ENCODE results near the gene ANTXR2.

Gene ANTXR2

DNA sequence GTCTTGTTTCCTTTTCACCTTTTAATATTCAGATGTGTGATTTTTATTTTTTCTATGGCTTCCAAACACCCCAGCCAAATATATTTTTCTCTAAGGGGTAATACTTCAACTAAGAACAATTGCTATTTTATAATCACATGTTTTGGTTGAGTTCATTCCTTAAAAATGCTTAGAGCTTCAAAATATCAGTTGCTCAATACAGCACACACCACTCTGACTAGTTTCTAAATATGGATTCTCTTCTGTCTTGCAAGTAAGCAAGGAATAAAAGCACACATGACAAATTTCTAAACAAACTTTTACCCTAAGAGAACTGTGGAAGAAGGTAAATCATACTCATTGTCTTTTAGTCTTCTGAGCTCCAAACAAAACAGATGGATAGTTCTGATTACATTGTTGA lies 27.2 kb downstream of the ANTXR2 start:
- TF ChIP-seq YY1 (IDR thresholded peaks at IDR 0.05; ENCODE audit: low read depth) (no peak), ZBTB7A (IDR thresholded peaks at IDR 0.05; ENCODE audit: low read depth) (no peak)
- TF ChIP-seq, protein P1, sequence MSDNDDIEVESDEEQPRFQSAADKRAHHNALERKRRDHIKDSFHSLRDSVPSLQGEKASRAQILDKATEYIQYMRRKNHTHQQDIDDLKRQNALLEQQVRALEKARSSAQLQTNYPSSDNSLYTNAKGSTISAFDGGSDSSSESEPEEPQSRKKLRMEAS (IDR thresholded peaks at IDR 0.05) = no peak

DNA sequence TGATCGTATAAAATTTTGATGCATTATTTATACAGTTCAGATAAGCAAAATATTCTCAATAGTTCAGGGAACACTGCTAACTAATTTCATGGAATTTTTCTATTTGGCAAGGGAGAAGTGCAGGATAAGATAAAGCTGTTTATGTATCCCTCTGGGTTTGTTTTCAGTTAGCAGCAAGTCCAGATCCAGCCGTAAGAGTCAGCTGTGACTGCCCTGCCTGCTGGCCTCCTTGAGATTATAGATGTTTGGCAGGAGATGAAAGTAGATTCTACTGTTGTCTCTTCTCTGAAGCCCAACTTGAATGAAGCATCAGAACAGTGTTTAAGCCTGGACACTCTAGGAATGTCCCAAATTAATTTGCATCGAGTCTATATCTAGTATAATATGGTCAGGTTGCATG lies 29.5 kb downstream of the ANTXR2 start:
- TF ChIP-seq, protein P2, sequence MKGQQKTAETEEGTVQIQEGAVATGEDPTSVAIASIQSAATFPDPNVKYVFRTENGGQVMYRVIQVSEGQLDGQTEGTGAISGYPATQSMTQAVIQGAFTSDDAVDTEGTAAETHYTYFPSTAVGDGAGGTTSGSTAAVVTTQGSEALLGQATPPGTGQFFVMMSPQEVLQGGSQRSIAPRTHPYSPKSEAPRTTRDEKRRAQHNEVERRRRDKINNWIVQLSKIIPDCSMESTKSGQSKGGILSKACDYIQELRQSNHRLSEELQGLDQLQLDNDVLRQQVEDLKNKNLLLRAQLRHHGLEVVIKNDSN (IDR thresholded peaks at IDR 0.05) = no peak
- TF ChIP-seq CEBPB (IDR thresholded peaks at IDR 0.05) (no peak), EGR1 (IDR thresholded peaks at IDR 0.05) (no peak), FOXM1 (IDR thresholded peaks at IDR 0.05; ENCODE audit: borderline replicate concordance, low read depth) (no peak), ZBTB7A (IDR thresholded peaks at IDR 0.05; ENCODE audit: low read depth) (no peak), EP300 (IDR thresholded peaks at IDR 0.05; ENCODE audit: borderline replicate concordance) (no peak), TCF12 (IDR thresholded peaks at IDR 0.05; ENCODE audit: low read depth) (no peak), TEAD4 (IDR thresholded peaks at IDR 0.05) (no peak), RAD21 (IDR thresholded peaks at IDR 0.05; ENCODE audit: low read depth) (no peak), NFIC (IDR thresholded peaks at IDR 0.05) (no peak), CREB1 (IDR thresholded peaks at IDR 0.05; ENCODE audit: low read depth) (no peak), TAF1 (IDR thresholded peaks at IDR 0.05; ENCODE audit: low read depth) (no peak), YY1 (IDR thresholded peaks at IDR 0.05; ENCODE audit: low read depth) (no peak)
- TF ChIP-seq, protein P3, sequence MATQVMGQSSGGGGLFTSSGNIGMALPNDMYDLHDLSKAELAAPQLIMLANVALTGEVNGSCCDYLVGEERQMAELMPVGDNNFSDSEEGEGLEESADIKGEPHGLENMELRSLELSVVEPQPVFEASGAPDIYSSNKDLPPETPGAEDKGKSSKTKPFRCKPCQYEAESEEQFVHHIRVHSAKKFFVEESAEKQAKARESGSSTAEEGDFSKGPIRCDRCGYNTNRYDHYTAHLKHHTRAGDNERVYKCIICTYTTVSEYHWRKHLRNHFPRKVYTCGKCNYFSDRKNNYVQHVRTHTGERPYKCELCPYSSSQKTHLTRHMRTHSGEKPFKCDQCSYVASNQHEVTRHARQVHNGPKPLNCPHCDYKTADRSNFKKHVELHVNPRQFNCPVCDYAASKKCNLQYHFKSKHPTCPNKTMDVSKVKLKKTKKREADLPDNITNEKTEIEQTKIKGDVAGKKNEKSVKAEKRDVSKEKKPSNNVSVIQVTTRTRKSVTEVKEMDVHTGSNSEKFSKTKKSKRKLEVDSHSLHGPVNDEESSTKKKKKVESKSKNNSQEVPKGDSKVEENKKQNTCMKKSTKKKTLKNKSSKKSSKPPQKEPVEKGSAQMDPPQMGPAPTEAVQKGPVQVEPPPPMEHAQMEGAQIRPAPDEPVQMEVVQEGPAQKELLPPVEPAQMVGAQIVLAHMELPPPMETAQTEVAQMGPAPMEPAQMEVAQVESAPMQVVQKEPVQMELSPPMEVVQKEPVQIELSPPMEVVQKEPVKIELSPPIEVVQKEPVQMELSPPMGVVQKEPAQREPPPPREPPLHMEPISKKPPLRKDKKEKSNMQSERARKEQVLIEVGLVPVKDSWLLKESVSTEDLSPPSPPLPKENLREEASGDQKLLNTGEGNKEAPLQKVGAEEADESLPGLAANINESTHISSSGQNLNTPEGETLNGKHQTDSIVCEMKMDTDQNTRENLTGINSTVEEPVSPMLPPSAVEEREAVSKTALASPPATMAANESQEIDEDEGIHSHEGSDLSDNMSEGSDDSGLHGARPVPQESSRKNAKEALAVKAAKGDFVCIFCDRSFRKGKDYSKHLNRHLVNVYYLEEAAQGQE (IDR thresholded peaks at IDR 0.05; ENCODE audit: low read depth) = no peak
- TF ChIP-seq, protein P1 (IDR thresholded peaks at IDR 0.05) = no peak

DNA sequence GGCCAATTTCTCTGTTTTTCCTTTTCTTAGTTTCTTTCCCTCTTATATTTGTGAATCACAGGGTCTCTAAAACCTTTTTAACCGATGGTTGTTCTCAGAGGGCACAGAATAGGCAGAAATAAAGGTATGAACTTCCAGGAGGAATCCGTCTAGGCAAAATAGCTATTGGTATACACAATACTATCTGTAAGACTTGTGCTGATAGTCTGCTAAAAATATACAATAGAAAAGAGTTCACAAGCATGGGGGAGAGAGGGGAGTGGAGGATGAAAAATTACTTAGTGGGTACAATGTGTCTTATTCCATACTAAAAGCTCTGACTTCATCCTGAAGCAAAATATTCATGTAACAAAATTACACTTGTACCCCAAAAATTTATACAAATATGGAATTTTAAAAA lies 30.2 kb downstream of the ANTXR2 start:
- TF ChIP-seq CREB1 (IDR thresholded peaks at IDR 0.05; ENCODE audit: low read depth) (no peak), TCF12 (IDR thresholded peaks at IDR 0.05; ENCODE audit: low read depth) (no peak), EP300 (IDR thresholded peaks at IDR 0.05; ENCODE audit: borderline replicate concordance) (no peak), TAF1 (IDR thresholded peaks at IDR 0.05; ENCODE audit: low read depth) (no peak), ZBTB7A (IDR thresholded peaks at IDR 0.05; ENCODE audit: low read depth) (no peak), RAD21 (IDR thresholded peaks at IDR 0.05; ENCODE audit: low read depth) (no peak), EGR1 (IDR thresholded peaks at IDR 0.05) (no peak), NFIC (IDR thresholded peaks at IDR 0.05) (no peak), TEAD4 (IDR thresholded peaks at IDR 0.05) (no peak), CEBPB (IDR thresholded peaks at IDR 0.05) (no peak), FOXM1 (IDR thresholded peaks at IDR 0.05; ENCODE audit: borderline replicate concordance, low read depth) (no peak), YY1 (IDR thresholded peaks at IDR 0.05; ENCODE audit: low read depth) (no peak)
- TF ChIP-seq, protein P1 (IDR thresholded peaks at IDR 0.05) = no peak
- TF ChIP-seq, protein P3 (IDR thresholded peaks at IDR 0.05; ENCODE audit: low read depth) = no peak
- TF ChIP-seq, protein P2 (IDR thresholded peaks at IDR 0.05) = no peak

DNA sequence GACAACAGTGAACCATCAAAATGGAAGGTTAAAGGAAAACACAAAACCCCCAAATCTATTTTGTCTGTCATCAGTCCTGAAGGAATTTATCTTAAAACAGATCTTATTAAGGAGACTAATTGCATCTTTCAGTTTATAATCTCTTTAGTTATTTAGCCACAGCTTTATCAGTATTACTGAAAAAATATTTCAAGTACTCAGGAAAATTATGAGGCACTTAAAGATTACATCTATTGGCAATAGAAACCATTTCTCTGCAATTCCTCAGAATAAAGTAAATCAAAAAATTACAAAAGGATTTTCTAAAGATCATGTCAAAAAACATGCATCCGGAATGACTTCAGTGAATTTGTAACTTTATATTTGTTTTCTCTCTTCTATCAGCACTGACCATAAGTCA lies 35.2 kb downstream of the ANTXR2 start:
- TF ChIP-seq YY1 (IDR thresholded peaks at IDR 0.05; ENCODE audit: low read depth) (no peak), TEAD4 (IDR thresholded peaks at IDR 0.05) (no peak), TCF12 (IDR thresholded peaks at IDR 0.05; ENCODE audit: low read depth) (no peak), NFIC (IDR thresholded peaks at IDR 0.05) (no peak), TAF1 (IDR thresholded peaks at IDR 0.05; ENCODE audit: low read depth) (no peak), EP300 (IDR thresholded peaks at IDR 0.05; ENCODE audit: borderline replicate concordance) (no peak), CREB1 (IDR thresholded peaks at IDR 0.05; ENCODE audit: low read depth) (no peak), FOXM1 (IDR thresholded peaks at IDR 0.05; ENCODE audit: borderline replicate concordance, low read depth) (no peak), CEBPB (IDR thresholded peaks at IDR 0.05) (no peak)
- TF ChIP-seq, protein P2 (IDR thresholded peaks at IDR 0.05) = no peak
- TF ChIP-seq, protein P3 (IDR thresholded peaks at IDR 0.05; ENCODE audit: low read depth) = no peak

Measured in Ishikawa (cell line).